Stimulated activated CD4-positive, alpha-beta T cell treated with anti-CD3 and anti-CD28 coated beads, Interleukin-1b, Interleukin-23, amount 100 ng/mL, for 24 hours (primary cell): Measurements from ENCODE around the gene KIF19.
A peak's percentile ranks its signal among the peaks of the same experiment; 100 is the strongest.

Experiments
- DNase-seq, 4 experiments: peaks; one replicate each; pipeline ENCODE4 v3.0.0-alpha.2; 2020; ENCODE audit warnings: low read depth in 4 of 4, low spot score in 1 of 4

KIF19 gene

GRCh38 chr17:74362069-74362405 is 36.0 kb downstream of the KIF19 start:
- no peak for DNase-seq

DNA sequence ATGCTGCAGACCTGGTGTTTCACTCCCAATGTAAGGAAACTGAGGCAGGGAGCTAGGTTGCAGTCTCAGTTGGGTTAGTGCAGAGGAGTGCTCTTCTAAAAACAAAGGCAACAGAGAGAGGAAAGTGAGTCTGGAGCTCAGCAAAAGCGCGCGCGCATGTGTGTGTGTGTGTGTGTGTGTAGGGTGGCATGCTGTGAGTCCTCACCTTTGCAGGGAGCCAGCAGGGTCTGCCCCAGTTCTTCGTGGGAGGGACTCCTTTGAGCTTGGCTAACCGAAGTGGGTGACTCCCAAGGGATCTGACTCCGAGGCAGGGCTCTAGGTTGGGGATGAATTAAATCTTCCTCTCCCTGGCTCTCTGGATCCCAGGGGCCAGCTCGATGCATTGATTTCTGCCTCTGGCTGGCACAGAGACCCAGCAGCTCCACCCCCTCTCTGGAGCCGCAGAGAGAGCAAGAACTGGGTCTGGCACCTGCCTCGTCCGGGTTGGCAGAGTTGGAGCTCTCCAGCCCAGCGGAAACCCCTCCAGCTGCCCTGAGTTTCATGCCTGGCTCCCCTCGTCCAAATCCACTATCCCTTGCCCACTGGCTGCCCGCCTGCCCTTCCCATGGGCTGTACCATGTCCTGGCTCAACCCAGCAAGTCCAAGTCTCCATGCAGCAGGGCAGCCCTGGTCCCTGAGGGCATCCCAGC is 36.9 kb downstream of the KIF19 start:
- DNase-seq = no peak

DNA sequence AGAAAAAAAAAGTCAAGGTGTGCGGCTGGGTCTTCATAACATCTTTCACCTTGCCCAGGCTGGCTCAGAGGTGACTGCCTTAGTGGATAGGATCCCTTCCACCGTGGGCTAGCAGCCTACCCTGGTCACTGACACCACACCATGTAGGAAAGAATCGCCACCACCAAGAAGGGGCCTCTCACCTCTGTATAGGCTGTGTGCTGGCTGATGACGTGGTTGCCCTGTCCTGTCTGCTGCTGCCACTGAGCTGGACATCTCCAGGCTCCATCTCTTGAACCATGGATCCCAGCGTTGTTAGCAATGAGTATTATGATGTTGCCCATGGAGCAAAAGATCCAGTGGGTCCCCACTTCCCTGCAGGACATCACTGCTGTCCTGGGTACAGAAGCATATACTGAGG is 41.2 kb downstream of the KIF19 start, which contains the start of gene GPR142:
GPR142 (plus strand) TSS at position 301 of the 400 bp plus-strand sequence. CDS start 2,035 bp downstream, outside the sequence.
- DNase-seq = no peak

DNA sequence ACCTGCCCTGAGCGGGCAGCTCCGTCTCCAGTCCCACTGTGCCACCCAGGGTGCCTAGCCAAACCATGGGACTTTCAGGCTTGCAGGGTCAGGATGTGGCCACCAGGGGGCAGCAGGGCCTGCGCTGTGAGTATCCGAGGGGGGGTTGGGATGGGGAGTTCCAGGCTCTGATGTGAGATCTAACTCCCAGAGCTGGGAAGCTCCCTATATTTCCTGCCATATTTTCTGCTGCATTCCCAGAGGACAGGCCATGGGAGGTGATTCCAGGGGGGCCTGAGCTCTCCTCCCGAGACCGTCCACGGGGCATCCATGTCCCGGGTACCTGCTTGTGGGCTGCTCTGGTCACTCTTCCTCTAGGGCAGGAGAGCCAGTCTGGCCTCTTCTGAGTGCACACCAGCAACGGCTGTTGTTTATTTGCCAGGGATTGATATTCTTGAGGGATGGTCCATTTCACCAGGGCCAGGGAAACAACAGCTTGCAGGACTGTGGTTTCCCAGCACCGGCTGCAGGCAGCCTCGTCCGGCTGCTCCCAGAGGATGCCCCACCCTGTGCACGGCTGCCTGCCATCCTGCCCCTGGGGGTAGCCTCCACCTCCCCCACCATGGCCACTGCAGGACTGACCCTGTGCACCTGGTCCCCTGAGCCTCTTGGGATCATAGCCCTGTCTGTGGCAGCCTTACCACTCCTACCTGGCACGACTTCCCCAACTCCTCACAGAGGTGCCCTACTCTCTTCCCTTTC is 42.5 kb downstream of the KIF19 start:
- peak; percentile 59 to 68 (median 62) for DNase-seq

DNA sequence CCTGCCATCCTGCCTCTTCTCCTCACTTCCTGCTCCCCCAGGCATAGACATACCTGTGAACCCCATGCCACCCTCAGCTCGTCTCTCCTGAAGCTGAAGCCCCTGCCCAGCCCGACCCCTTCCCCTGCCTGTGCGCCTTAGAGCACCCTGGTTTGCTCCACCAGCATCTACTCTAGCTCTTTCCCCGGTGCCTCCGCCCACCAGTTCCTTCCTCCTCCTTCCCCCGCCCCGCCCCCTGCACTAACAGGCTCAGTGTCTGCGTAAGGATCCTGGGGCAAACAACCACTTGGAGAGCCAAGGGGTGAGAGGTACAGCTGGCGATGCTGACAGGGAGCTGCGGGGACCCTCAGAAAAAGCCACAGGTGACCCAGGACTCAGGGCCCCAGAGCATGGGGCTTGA is 43.2 kb downstream of the KIF19 start:
- peak; percentile 15 to 60 (median 36) for DNase-seq

DNA sequence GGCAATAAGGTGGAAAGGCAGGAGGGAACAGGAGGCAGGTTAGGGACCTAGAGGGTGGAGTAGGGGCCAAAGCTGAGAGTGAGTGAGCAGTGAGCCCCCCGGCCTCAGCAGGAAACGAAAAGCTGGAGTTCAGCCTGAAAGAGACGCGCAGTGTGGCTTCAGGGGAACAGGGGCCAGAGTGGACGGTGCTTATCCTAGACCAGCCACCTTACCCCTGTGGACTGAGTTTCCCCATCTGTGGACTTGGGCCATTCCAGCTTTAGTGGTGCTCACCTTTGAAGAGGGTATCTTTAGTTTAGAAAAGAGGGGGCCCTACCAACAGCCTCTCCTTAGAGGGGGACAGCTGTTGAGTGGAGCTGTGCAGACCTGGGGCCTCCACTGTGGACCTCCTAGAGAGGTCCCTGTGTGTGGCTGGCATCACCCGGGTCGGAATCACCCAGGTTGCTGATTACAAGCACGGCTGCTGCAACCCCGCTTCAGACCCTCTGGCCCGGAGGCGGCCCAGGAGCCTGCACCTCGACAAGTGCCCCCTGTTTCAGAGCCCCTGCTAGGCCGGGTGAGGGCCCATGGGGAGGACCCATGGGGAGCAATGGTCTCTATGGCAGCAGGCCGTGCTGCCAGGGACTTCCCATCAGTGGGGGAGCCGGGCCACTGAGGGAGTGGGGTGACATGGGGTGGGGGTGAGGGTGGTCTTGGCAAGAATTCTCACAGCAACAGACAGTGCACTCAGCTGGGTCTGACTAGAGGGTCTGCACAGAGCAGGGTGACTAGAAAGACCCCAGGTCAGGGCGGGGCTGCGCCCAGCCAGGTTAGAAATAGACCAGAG is 43.9 kb downstream of the KIF19 start:
- no peak for DNase-seq

DNA sequence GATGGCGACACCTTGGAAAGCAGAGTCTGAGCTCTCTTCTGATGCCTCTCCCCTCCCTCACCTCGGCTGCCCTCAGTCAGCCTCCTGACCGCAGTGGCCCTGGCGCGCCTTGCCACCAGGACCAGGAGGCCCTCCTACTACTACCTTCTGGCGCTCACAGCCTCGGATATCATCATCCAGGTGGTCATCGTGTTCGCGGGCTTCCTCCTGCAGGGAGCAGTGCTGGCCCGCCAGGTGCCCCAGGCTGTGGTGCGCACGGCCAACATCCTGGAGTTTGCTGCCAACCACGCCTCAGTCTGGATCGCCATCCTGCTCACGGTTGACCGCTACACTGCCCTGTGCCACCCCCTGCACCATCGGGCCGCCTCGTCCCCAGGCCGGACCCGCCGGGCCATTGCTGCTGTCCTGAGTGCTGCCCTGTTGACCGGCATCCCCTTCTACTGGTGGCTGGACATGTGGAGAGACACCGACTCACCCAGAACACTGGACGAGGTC is 45.7 kb downstream of the KIF19 start:
- DNase-seq = no peak

DNA sequence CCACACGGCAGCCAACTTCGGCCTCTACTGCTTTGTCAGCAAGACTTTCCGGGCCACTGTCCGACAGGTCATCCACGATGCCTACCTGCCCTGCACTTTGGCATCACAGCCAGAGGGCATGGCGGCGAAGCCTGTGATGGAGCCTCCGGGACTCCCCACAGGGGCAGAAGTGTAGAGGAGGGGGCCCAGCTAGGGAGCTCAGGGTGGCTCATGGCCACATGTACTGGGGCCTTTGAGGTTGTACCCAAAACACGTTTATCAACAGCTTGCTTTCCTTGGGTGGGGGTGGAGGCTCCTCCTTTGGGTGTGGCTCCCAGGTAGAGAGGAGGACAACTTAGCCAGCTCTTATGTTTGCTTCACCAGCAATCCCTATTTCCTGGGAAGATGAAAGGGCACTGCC is 46.4 kb downstream of the KIF19 start:
- no peak for DNase-seq

DNA sequence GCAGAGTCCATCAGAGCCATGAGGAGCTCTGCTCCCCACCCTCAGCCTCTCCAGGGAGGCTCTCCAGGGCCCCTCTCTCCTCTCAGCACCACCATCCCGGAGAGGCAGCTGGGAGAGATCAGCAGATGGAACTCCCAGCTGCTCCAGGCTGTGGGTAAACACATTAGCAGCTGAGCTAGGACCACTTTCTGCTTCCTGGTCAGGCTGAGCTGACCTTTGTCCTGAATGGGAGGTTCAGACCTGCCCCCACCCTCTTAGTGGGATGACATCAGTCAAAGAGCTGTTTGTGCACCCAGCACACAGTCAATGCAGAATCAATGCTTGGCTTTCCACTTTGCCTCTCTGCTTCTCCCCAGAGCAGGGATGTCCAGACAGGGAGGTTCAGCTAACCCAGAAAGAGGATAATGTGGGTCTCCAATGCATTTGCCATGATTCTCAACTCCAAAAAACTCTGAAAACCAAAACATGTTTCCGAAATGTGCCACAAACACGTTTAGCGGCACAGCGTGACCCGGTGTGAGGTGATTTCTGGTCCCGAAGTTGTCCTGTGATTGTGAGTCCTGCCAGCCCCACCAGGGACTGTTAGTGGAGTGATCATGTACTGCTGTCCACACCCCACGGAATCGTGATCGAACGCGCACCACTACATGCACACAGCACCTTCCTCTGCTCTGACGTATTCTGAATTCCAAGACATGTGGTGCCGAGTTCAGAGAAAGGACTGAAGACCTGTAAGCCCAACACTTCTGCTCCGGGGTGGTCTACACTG is 48.0 kb downstream of the KIF19 start:
- no peak for DNase-seq

GRCh38 chr17:74374858-74375257 is 48.8 kb downstream of the KIF19 start:
- no peak for DNase-seq

DNA sequence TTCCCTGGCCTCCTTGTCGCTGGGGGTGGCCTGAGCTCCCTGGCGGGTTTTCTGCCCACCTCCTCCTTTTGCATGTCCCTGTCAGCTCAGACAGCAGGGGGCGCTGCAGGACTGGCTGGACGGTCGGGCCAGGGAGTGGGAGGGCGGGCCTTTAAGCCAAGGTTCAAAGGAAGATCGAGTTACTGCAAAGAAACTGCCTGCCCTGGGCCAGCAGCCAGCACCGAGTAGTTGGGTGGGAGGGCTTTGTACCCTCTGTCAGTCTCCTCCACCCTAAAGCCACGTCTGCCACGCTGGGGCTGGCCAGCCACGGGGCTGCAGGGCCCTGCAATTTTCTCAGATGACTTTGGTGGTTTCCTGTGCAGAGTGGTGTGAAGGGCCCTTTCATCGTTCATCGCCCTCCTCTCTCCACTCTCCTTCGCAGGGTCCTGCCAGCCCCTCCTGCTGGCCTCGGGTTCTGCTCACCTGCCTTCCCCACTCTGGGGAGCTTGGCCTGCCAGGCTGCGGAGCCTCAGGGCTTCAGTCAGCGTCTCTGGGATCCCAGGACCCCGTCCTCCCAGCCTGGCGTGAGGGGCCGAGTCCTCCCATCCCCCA is 53.6 kb downstream of the KIF19 start:
- peak; percentile 88 to 95 (median 92) for DNase-seq

GRCh38 chr17:74380086-74380958 is 54.3 kb downstream of the KIF19 start:
- no peak for DNase-seq

- DNase-seq = no peak
Observed at GRCh38 chr17:74380959-74381808, 55.2 kb downstream of the KIF19 start.

- no peak for DNase-seq
Observed at GRCh38 chr17:74383141-74383540, 57.1 kb downstream of the KIF19 start.

DNA sequence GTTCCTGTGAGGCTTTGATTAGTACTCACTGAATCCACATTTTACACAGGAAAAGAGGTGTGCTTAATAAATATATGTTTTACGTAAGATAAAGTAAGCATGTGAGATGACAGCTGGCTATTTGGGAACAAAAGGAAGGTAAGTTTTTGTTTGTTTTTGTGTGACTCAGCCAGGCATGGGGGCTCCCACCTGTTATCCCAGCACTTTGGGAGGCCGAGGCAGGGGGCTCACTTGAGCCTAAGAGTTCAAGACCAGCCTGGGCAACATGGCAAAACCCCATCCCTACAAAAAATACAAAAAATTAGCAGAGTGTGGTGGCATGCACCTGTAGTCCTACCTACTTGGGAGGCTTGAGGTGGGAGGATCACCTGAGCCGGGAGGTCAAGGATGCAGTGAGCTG is 59.2 kb downstream of the KIF19 start:
- no peak for DNase-seq

DNA sequence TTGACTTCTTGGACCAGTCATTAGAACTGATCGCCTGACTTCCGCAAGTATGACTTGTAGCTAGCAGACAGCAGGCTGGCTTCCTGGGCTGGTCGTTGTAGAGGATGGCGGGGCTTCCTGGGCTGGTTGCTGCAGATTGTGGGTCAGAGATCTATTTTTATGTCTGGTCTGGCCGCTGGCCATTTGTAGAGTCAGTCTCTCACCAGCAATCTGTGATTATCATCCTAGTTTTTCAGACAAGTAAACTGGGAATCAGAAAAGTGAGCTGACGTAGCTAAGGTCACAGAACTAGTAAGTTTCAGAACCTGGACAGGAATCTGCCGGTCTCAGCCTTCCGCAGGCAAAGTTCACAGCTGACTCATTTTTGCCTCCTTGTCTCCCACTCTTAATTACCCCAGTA is 60.4 kb downstream of the KIF19 start:
- no peak for DNase-seq

- DNase-seq = no peak
Observed at GRCh38 chr17:74387365-74388218, 61.6 kb downstream of the KIF19 start.
